Right lobe of liver (tissue), 4 donors: ENCODE results near the gene CPA3.

Experiments
- CTCF ChIP-seq, 4 donors: fragments of 200-600 bp in 3 of 4; fragments of 450-650 bp in 1 of 4; IDR thresholded peaks; one replicate each; pipeline versions ENCODE4 v1.5.1 to v1.8.0; 2016 to 2022; ENCODE audit warnings: antibody characterized with exemption in 4 of 4, mild to moderate bottlenecking in 2 of 4
- POLR2A ChIP-seq: fragments of 450-650 bp; IDR thresholded peaks from one replicate; pipeline ENCODE4 v1.6.1; 2017; ENCODE audit warnings: antibody characterized with exemption, mild to moderate bottlenecking
- donor health status: DM: no; HTN: no; CAD: no.
- donor health status: DM: no; HTN: no; CAD: no.
- donor health status: DM: no; HTN: yes; CAD: no.

DNA sequence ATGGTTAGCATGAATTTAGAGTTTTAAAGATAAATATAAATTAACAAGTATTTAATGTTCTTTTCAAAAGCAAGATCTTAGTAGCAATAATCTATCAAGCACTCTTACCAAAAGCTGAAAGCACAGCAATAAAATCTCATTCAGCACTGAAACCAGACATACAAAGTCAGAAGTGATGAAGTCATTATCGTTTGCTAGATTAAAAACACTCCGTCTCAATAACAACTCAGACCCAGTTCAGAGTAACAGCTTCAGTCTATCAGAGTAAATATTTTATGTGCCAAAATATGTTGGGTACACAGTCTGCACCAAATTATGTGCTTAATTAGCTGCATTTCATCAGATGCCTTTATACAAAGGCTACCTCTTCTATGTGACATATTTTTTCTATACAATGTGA lies 41.6 kb downstream of the CPA3 start:
- TF ChIP-seq CTCF (IDR thresholded peaks at IDR 0.05) (no peak), POLR2A (no peak)
